MV-4-11 (cell line): ENCODE data around the gene OAS1.

Experiments used
- DNase-seq: peaks from one replicate; lab custom pipeline; 2025; lab: John Stamatoyannopoulos, UW

OAS1 gene

GRCh38 chr12:112965643-112966042 is 58.9 kb downstream of the OAS1 start:
- no peak for DNase-seq

- DNase-seq: no peak
These were observed 60.5 kb downstream of the OAS1 start for GRCh38 chr12:112967306-112967705.

- no peak for DNase-seq
These were observed 61.1 kb downstream of the OAS1 start for GRCh38 chr12:112967858-112968257.
